Astrocyte of the cerebellum (primary cell): Measurements from ENCODE around the gene HMX2.

Source experiments
- DNase-seq: peaks from one replicate; pipeline ENCODE4 v3.0.0-alpha.2; 2011; ENCODE audit warnings: low read depth
- H3K4me3 ChIP-seq: 2 replicates; pipeline ENCODE4 v1.5.1; 2011; ENCODE audit warnings: mild to moderate bottlenecking, low read depth, low read length, moderate library complexity
- CTCF ChIP-seq: IDR thresholded peaks from 2 replicates; pipeline ENCODE4 v1.5.1; 2012; ENCODE audit warnings: low read length, low read depth, moderate library complexity, mild to moderate bottlenecking; ENCODE audit errors: missing control alignments
- in situ Hi-C: cut with HindIII; loops from 2 replicates; pipeline ENCODE4 v1.10.0; 2017; ENCODE audit warnings: low sequenced_read_pairs

The HMX2 gene

GRCh38 chr10:123157210-123157609 lies 9.3 kb downstream of the HMX2 start:
- TF ChIP-seq CTCF, result no peak
- in situ Hi-C loops, result no loop called here
- DNase-seq, result no peak
- H3K4me3 ChIP-seq, result no peak overlapping the region

GRCh38 chr10:123158682-123159081 lies 10.7 kb downstream of the HMX2 start:
- TF ChIP-seq CTCF, result no peak
- in situ Hi-C loops, result no loop called here
- DNase-seq, result no peak
- no peak overlapping the region for H3K4me3 ChIP-seq

GRCh38 chr10:123160311-123160980 lies 12.5 kb downstream of the HMX2 start:
- no peak overlapping the region for H3K4me3 ChIP-seq
- in situ Hi-C loops, result no loop called here
- DNase-seq, result no peak
- TF ChIP-seq CTCF, result no peak

- TF ChIP-seq CTCF, result no peak
- DNase-seq, result no peak
- in situ Hi-C loops, result no loop called here
- H3K4me3 ChIP-seq, result no peak overlapping the region
These were observed 16.4 kb downstream of the HMX2 start for GRCh38 chr10:123164319-123164718.

GRCh38 chr10:123165445-123166072 lies 17.6 kb downstream of the HMX2 start:
- in situ Hi-C loops, result no loop called here
- peak; percentile 6 for TF ChIP-seq CTCF
- H3K4me3 ChIP-seq, result no peak overlapping the region
- no peak for DNase-seq

- no peak for DNase-seq
- in situ Hi-C loops, result no loop called here
- TF ChIP-seq CTCF, result no peak
- H3K4me3 ChIP-seq, result no peak overlapping the region
These were observed 18.7 kb downstream of the HMX2 start for GRCh38 chr10:123166618-123167017.
